ENCODE measurements around the gene ARHGAP10. TPM values are rescaled to one million over a fixed set of nuclear protein-coding genes. Genes with fewer than 3 reads are reported as not detected.

The ARHGAP10 gene
- total RNA-seq, 3 donors from 2014 or later (not counting 1 experiment from before 2014, with no cell fraction given): 13.9 to 28.7 (median 23.2) TPM

- DNase-seq (peak; percentile 89 to 97), ATAC-seq (peak; percentile 93 to 100 (median 99))
- H3K4me1 Mint-ChIP-seq: peaks cover 15 to 17% of the 10 kb centered on the region in 2 donors
- intact Hi-C loops (cut with micrococcal nuclease): loop anchor here (1.0 to 5.0 kb wide), 5 partner anchors 158 to 704 kb away; partner anchors contain the start of gene TMEM184C
- 0% methylated on average over 1 of the region's 2 CpGs for WGBS (ENCODE audit: insufficient coverage)
- peak; percentile 100 for TF ChIP-seq CTCF (IDR thresholded peaks at IDR 0.05)
- no peaks in the 10 kb centered on the region for H3K9me3 Mint-ChIP-seq
- Histone ChIP-seq H3K27me3 (ENCODE audit: control insufficient read depth, insufficient read depth, low read length) (no peaks in the 10 kb centered on the region), H3K4me1 (ENCODE audit: control insufficient read depth, insufficient read depth, low read length) (no peaks in the 10 kb centered on the region), H3K9me3 (ENCODE audit: control insufficient read depth, insufficient read depth, low read length) (no peaks in the 10 kb centered on the region), H3K36me3 (ENCODE audit: control insufficient read depth, insufficient read depth, low read length) (no peaks in the 10 kb centered on the region), H3K27ac (ENCODE audit: low read length) (no peak overlapping the region), H3K4me3 (ENCODE audit: low read length) (no peak overlapping the region)
- H3K27ac Mint-ChIP-seq: peak overlapping the region; percentile 42 to 77
- no peak overlapping the region for H3K4me3 Mint-ChIP-seq
- peaks cover 9% of the 10 kb centered on the region for H3K36me3 Mint-ChIP-seq
- H3K27me3 Mint-ChIP-seq (ENCODE audit: low read depth in 2 of 2): no peaks in the 10 kb centered on the region
These were observed 134.8 kb downstream of the ARHGAP10 start for GRCh38 chr4:147866532-147867271.

- H3K4me3 Mint-ChIP-seq: no peak overlapping the region
- intact Hi-C loops (cut with micrococcal nuclease): no loop called here
- TF ChIP-seq CTCF (IDR thresholded peaks at IDR 0.05): no peak
- Histone ChIP-seq H3K27ac (ENCODE audit: low read length) (no peak overlapping the region), H3K4me1 (ENCODE audit: control insufficient read depth, insufficient read depth, low read length) (no peaks in the 10 kb centered on the region), H3K27me3 (ENCODE audit: control insufficient read depth, insufficient read depth, low read length) (no peaks in the 10 kb centered on the region), H3K36me3 (ENCODE audit: control insufficient read depth, insufficient read depth, low read length) (peaks cover 3% of the 10 kb centered on the region), H3K9me3 (ENCODE audit: control insufficient read depth, insufficient read depth, low read length) (no peaks in the 10 kb centered on the region), H3K4me3 (ENCODE audit: low read length) (no peak overlapping the region)
- H3K27me3 Mint-ChIP-seq (ENCODE audit: low read depth in 2 of 2): no peaks in the 10 kb centered on the region
- peaks cover 9% of the 10 kb centered on the region for H3K36me3 Mint-ChIP-seq
- no peak for DNase-seq
- no peak overlapping the region for H3K27ac Mint-ChIP-seq
- no peaks in the 10 kb centered on the region for H3K4me1 Mint-ChIP-seq
- ATAC-seq: no peak
- 65% methylated on average over 4 of the region's 5 CpGs for WGBS (ENCODE audit: insufficient coverage)
- no peaks in the 10 kb centered on the region for H3K9me3 Mint-ChIP-seq
These were observed 142.2 kb downstream of the ARHGAP10 start for GRCh38 chr4:147874109-147874508.

GRCh38 chr4:147877308-147877771, 145.5 kb downstream of the ARHGAP10 start:
- Mint-ChIP-seq H3K27ac (no peak overlapping the region), H3K4me3 (no peak overlapping the region), H3K4me1 (peaks cover 5% of the 10 kb centered on the region in 2 donors), H3K36me3 (peaks cover 16% of the 10 kb centered on the region), H3K27me3 (ENCODE audit: low read depth in 2 of 2) (no peaks in the 10 kb centered on the region), H3K9me3 (no peaks in the 10 kb centered on the region)
- H3K4me1 ChIP-seq (ENCODE audit: control insufficient read depth, insufficient read depth, low read length): no peaks in the 10 kb centered on the region
- no peak for ATAC-seq
- TF ChIP-seq CTCF (IDR thresholded peaks at IDR 0.05): no peak
- no peaks in the 10 kb centered on the region for H3K27me3 ChIP-seq (ENCODE audit: control insufficient read depth, insufficient read depth, low read length)
- H3K4me3 ChIP-seq (ENCODE audit: low read length): no peak overlapping the region
- intact Hi-C loops (cut with micrococcal nuclease): no loop called here
- no peak overlapping the region for H3K27ac ChIP-seq (ENCODE audit: low read length)
- peaks cover 3% of the 10 kb centered on the region for H3K36me3 ChIP-seq (ENCODE audit: control insufficient read depth, insufficient read depth, low read length)
- DNase-seq: no peak
- no peaks in the 10 kb centered on the region for H3K9me3 ChIP-seq (ENCODE audit: control insufficient read depth, insufficient read depth, low read length)
